GM19193 (cell line): ENCODE measurements around the gene RNF157.

Source experiments
- POLR2A ChIP-seq: IDR thresholded peaks from 4 replicates; pipeline ENCODE4 v1.6.1; 2011; ENCODE audit not compliant: insufficient read depth, insufficient read length; ENCODE audit errors: extremely low read depth

The RNF157 gene

GRCh38 chr17:76219670-76220383, 20.5 kb downstream of the RNF157 start:
- TF ChIP-seq POLR2A: no peak

- TF ChIP-seq POLR2A: no peak
These were observed 23.2 kb downstream of the RNF157 start for GRCh38 chr17:76217081-76217480.

- no peak for TF ChIP-seq POLR2A
These were observed 26.8 kb downstream of the RNF157 start for GRCh38 chr17:76213491-76213890.

- TF ChIP-seq POLR2A: no peak
These were observed 32.2 kb downstream of the RNF157 start for GRCh38 chr17:76208120-76208519.

GRCh38 chr17:76207275-76208059, 32.8 kb downstream of the RNF157 start:
- TF ChIP-seq POLR2A: no peak

GRCh38 chr17:76204277-76204676, 36.0 kb downstream of the RNF157 start:
- TF ChIP-seq POLR2A: no peak

- no peak for TF ChIP-seq POLR2A
These were observed 39.9 kb downstream of the RNF157 start for GRCh38 chr17:76200354-76200753.

- TF ChIP-seq POLR2A: no peak
These were observed 40.8 kb downstream of the RNF157 start for GRCh38 chr17:76199469-76199868.

GRCh38 chr17:76198702-76199101, 41.6 kb downstream of the RNF157 start:
- no peak for TF ChIP-seq POLR2A

GRCh38 chr17:76197911-76198310, 42.4 kb downstream of the RNF157 start:
- no peak for TF ChIP-seq POLR2A

- TF ChIP-seq POLR2A: no peak
These were observed 43.6 kb downstream of the RNF157 start for GRCh38 chr17:76196675-76197074.

- no peak for TF ChIP-seq POLR2A
These were observed 44.8 kb downstream of the RNF157 start for GRCh38 chr17:76195281-76196096.

GRCh38 chr17:76193591-76193990, 46.7 kb downstream of the RNF157 start:
- no peak for TF ChIP-seq POLR2A

- no peak for TF ChIP-seq POLR2A
These were observed 48.4 kb downstream of the RNF157 start for GRCh38 chr17:76191896-76192295.

- no peak for TF ChIP-seq POLR2A
These were observed 50.6 kb downstream of the RNF157 start for GRCh38 chr17:76189741-76190140.
